ENCODE data around the gene JPT2.

DNA sequence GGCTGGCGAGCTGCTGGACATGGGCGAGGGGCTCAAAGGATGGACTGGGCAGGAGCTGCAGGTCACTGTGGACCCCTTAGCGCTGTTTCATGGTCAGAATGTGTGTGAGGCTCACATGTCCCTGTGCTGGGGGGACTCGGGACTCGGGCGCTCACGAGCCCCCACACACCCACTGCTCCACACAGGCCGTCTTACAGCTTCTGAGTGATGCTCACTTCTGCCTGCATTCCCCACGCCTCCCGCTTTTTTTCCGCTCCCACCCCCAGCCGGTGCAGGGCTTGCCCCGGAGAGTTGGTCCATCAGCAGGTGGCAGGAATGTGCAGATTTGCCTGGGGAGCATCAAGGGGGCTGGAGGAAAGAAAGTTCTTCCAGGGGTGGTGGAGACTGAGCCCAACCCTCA is 20.2 kb upstream of the JPT2 start:
- no peak for TF ChIP-seq EZH2 (IDR thresholded peaks at IDR 0.05; ENCODE audit: low read depth)
- TF ChIP-seq, protein P1, sequence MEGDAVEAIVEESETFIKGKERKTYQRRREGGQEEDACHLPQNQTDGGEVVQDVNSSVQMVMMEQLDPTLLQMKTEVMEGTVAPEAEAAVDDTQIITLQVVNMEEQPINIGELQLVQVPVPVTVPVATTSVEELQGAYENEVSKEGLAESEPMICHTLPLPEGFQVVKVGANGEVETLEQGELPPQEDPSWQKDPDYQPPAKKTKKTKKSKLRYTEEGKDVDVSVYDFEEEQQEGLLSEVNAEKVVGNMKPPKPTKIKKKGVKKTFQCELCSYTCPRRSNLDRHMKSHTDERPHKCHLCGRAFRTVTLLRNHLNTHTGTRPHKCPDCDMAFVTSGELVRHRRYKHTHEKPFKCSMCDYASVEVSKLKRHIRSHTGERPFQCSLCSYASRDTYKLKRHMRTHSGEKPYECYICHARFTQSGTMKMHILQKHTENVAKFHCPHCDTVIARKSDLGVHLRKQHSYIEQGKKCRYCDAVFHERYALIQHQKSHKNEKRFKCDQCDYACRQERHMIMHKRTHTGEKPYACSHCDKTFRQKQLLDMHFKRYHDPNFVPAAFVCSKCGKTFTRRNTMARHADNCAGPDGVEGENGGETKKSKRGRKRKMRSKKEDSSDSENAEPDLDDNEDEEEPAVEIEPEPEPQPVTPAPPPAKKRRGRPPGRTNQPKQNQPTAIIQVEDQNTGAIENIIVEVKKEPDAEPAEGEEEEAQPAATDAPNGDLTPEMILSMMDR (conservative IDR thresholded peaks at IDR 0.05), result no peak
